CD14-positive monocyte (primary cell): Measurements from ENCODE around the gene GC. TPM values are rescaled to one million over a fixed set of nuclear protein-coding genes. Genes with fewer than 3 reads are reported as not detected.

Experiments used
- DNase-seq, 3 donors: peaks; one replicate each; pipeline ENCODE4 v3.0.0-alpha.2; 2011 to 2022
- H2AFZ ChIP-seq: 2 replicates; pipeline ENCODE4 v1.6.0; 2012; ENCODE audit warnings: mild to moderate bottlenecking, low read depth, low read length, inconsistent platforms; ENCODE audit not compliant: insufficient read depth, poor library complexity, severe bottlenecking
- H3K27ac ChIP-seq, 2 donors: 1 replicate in 1 of 2; 2 replicates in 1 of 2; pipeline ENCODE4 v1.5.1; 2012 to 2013; ENCODE audit warnings: low read length in 2 of 2, control low read depth in 1 of 2, inconsistent platforms in 1 of 2, low read depth in 1 of 2, mild to moderate bottlenecking in 1 of 2
- H3K27me3 ChIP-seq, 2 donors: one replicate each; pipeline versions ENCODE4 v1.6.0 to v1.6.1; 2011 to 2013; ENCODE audit warnings: low read length in 2 of 2; ENCODE audit not compliant: control insufficient read depth in 2 of 2, insufficient read depth in 2 of 2
- H3K36me3 ChIP-seq, 2 donors: replicated peaks in 1 of 2; 1 replicate in 1 of 2; 2 replicates in 1 of 2; pipeline versions ENCODE4 v1.5.1 to v1.6.1; 2012 to 2013; ENCODE audit warnings: low read length in 2 of 2, control low read depth in 1 of 2, inconsistent platforms in 1 of 2, mild to moderate bottlenecking in 1 of 2; ENCODE audit not compliant: insufficient read depth in 2 of 2, control insufficient read depth in 1 of 2
- H3K4me1 ChIP-seq, 2 donors: 1 replicate in 1 of 2; 2 replicates in 1 of 2; pipeline versions ENCODE4 v1.5.1 to v1.6.1; 2012 to 2013; ENCODE audit warnings: low read length in 2 of 2, control low read depth in 1 of 2, inconsistent platforms in 1 of 2, mild to moderate bottlenecking in 1 of 2, moderate library complexity in 1 of 2; ENCODE audit not compliant: insufficient read depth in 2 of 2, control insufficient read depth in 1 of 2
- H3K4me2 ChIP-seq: replicated peaks from 2 replicates; pipeline ENCODE3; 2012; ENCODE audit warnings: low read length, moderate library complexity, mild to moderate bottlenecking; ENCODE audit not compliant: poor library complexity, severe bottlenecking; ENCODE audit errors: extremely low read depth
- H3K4me3 ChIP-seq, 3 experiments: fragments of 200-600 bp in 1 of 3; sonication (generic) in 1 of 3; replicated peaks in 1 of 3; 1 replicate in 2 of 3; 2 replicates in 1 of 3; pipeline ENCODE4 v1.5.1; 2011 to 2013; ENCODE audit warnings: low read length in 3 of 3, mild to moderate bottlenecking in 3 of 3, control low read depth in 2 of 3, low read depth in 2 of 3, inconsistent platforms in 1 of 3, moderate library complexity in 1 of 3
- H3K79me2 ChIP-seq: 2 replicates; pipeline ENCODE4 v1.6.0; 2012; ENCODE audit warnings: mild to moderate bottlenecking, control low read depth, inconsistent platforms, low read length, moderate library complexity; ENCODE audit not compliant: insufficient read depth
- H3K9ac ChIP-seq: 2 replicates; pipeline ENCODE4 v1.6.0; 2017; ENCODE audit warnings: low read length, mild to moderate bottlenecking; ENCODE audit not compliant: insufficient read depth, poor library complexity, severe bottlenecking
- H3K9me3 ChIP-seq, 2 donors: replicated peaks in 1 of 2; 1 replicate in 1 of 2; 2 replicates in 1 of 2; pipeline versions ENCODE4 v1.5.1 to v1.6.1; 2012 to 2013; ENCODE audit warnings: low read length in 2 of 2, control low read depth in 1 of 2; ENCODE audit not compliant: control insufficient read depth in 1 of 2, insufficient read depth in 1 of 2
- H4K20me1 ChIP-seq: 2 replicates; pipeline ENCODE4 v1.6.0; 2012; ENCODE audit warnings: mild to moderate bottlenecking, low read length, control low read depth, moderate library complexity; ENCODE audit not compliant: insufficient read depth
- H3K27ac Mint-ChIP-seq, 7 donors: one replicate each; pipeline ENCODE4 v1.8.0; 2020; ENCODE audit warnings: mild to moderate bottlenecking in 7 of 7, mixed read lengths in 7 of 7, moderate library complexity in 6 of 7, inconsistent platforms in 2 of 7
- H3K27me3 Mint-ChIP-seq, 3 donors: one replicate each; pipeline ENCODE4 v1.8.0; 2021 to 2022; ENCODE audit warnings: low read depth in 3 of 3, mild to moderate bottlenecking in 3 of 3, mixed read lengths in 3 of 3, moderate library complexity in 3 of 3, inconsistent platforms in 1 of 3
- H3K36me3 Mint-ChIP-seq, 2 donors: one replicate each; pipeline ENCODE4 v1.8.0; 2020; ENCODE audit warnings: mixed read lengths in 2 of 2, inconsistent platforms in 1 of 2, mild to moderate bottlenecking in 1 of 2
- H3K4me1 Mint-ChIP-seq: one replicate; pipeline ENCODE4 v1.8.0; 2020; ENCODE audit warnings: mild to moderate bottlenecking, mixed read lengths
- H3K4me3 Mint-ChIP-seq, 2 donors: one replicate each; pipeline ENCODE4 v1.8.0; 2020; ENCODE audit warnings: mild to moderate bottlenecking in 2 of 2, mixed read lengths in 2 of 2, moderate library complexity in 1 of 2
- H3K9me3 Mint-ChIP-seq, 7 donors: one replicate each; pipeline ENCODE4 v1.8.0; 2020 to 2022; ENCODE audit warnings: mixed read lengths in 7 of 7, mild to moderate bottlenecking in 6 of 7, moderate library complexity in 6 of 7, inconsistent platforms in 2 of 7
- CTCF ChIP-seq: fragments of 200-600 bp; IDR thresholded peaks from one replicate; pipeline ENCODE4 v1.8.0; 2022; ENCODE audit warnings: antibody characterized with exemption, mild to moderate bottlenecking
- WGBS: methylation state at CpG from one replicate; pipeline ENCODE4 v1.1.5; 2013; ENCODE audit warnings: missing lambda C conversion rate; ENCODE audit not compliant: insufficient coverage; 5-methylcytosine and 5-hydroxymethylcytosine counted together
- intact Hi-C, 2 donors: fragments of 100-400 bp; cut with micrococcal nuclease; formaldehyde crosslinking; loops; one replicate each; pipeline versions ENCODE4 v1.15.0 to v1.15.1; 2023
- polyA plus RNA-seq, 3 donors: library from polyadenylated mRNA; depleted of rRNA in 1 of 3; unstranded in 2 of 3; stranded (reverse) in 1 of 3; fragments of 300-500 nt in 2 of 3; fragments of >200 nt in 1 of 3; fragmentation: Illumina TruSeq in 2 of 3; gene quantifications; 1 replicate in 2 of 3; 2 replicates in 1 of 3; pipeline ENCODE4 v1.2.3, GENCODE V29; 2012 to 2021

Gene GC
- polyA plus RNA-seq, 3 donors: not detected

- no peak overlapping the region for H3K4me3 Mint-ChIP-seq
- Histone ChIP-seq H3K9me3 (no peaks in the 10 kb centered on the region), H3K9ac (no peak overlapping the region), H3K27ac (no peak overlapping the region), H3K4me3 (no peak overlapping the region), H3K36me3 (no peaks in the 10 kb centered on the region), H4K20me1 (no peaks in the 10 kb centered on the region), H3K79me2 (no peaks in the 10 kb centered on the region), H3K4me2 (no peak overlapping the region), H3K27me3 (no peaks in the 10 kb centered on the region), H3K4me1 (peaks cover 0 to 3% of the 10 kb centered on the region in 2 donors), H2AFZ (no peak overlapping the region)
- H3K27ac Mint-ChIP-seq: no peak overlapping the region
- WGBS: 0% methylated on average over 1 of the region's 4 CpGs
- H3K27me3 Mint-ChIP-seq: no peaks in the 10 kb centered on the region
- H3K9me3 Mint-ChIP-seq: peaks cover 0 to 2% (median 0%) of the 10 kb centered on the region in 7 donors
- intact Hi-C loops: no loop called here
- peaks cover 15% of the 10 kb centered on the region for H3K4me1 Mint-ChIP-seq
- TF ChIP-seq CTCF: no peak
- no peaks in the 10 kb centered on the region for H3K36me3 Mint-ChIP-seq
- DNase-seq: no peak
These were observed 2.1 kb upstream of the GC start for GRCh38 chr4:71785959-71786358.

GRCh38 chr4:71784569-71785197, 804 bp upstream of the GC start:
- peaks cover 0 to 2% (median 0%) of the 10 kb centered on the region in 7 donors for H3K9me3 Mint-ChIP-seq
- H3K4me3 ChIP-seq: no peak overlapping the region
- H3K79me2 ChIP-seq: no peaks in the 10 kb centered on the region
- H3K4me2 ChIP-seq: no peak overlapping the region
- H3K36me3 Mint-ChIP-seq: no peaks in the 10 kb centered on the region
- peaks cover 0 to 3% of the 10 kb centered on the region in 2 donors for H3K4me1 ChIP-seq
- no peaks in the 10 kb centered on the region for H3K36me3 ChIP-seq
- no peaks in the 10 kb centered on the region for H3K27me3 ChIP-seq
- H3K27me3 Mint-ChIP-seq: no peaks in the 10 kb centered on the region
- no peaks in the 10 kb centered on the region for H3K9me3 ChIP-seq
- H3K4me1 Mint-ChIP-seq: peaks cover 15% of the 10 kb centered on the region
- H3K4me3 Mint-ChIP-seq: no peak overlapping the region
- H3K9ac ChIP-seq: no peak overlapping the region
- H3K27ac Mint-ChIP-seq: no peak overlapping the region
- no peak for TF ChIP-seq CTCF
- H3K27ac ChIP-seq: no peak overlapping the region
- DNase-seq: no peak
- no peak overlapping the region for H2AFZ ChIP-seq
- no peaks in the 10 kb centered on the region for H4K20me1 ChIP-seq
- intact Hi-C loops: no loop called here
